Measurements from ENCODE around the gene C6orf118.

C6orf118 gene

GRCh38 chr6:165308926-165309731 is at the start of gene C6orf118:
Gene C6orf118, minus strand, starts transcription at chr6:165309605. Its CDS starts 19 bp downstream, at chr6:165309586.
- DNase-seq (ENCODE audit: low spot score), result peak; percentile 92

- DNase-seq (ENCODE audit: low spot score), result no peak
Observed at GRCh38 chr6:165345700-165346099, 36.3 kb upstream of the C6orf118 start.

GRCh38 chr6:165340532-165340931 is 31.1 kb upstream of the C6orf118 start:
- DNase-seq (ENCODE audit: low spot score), result no peak

GRCh38 chr6:165325609-165326008 is 16.2 kb upstream of the C6orf118 start:
- DNase-seq (ENCODE audit: low spot score), result no peak

GRCh38 chr6:165321555-165322145 is 12.2 kb upstream of the C6orf118 start:
- DNase-seq (ENCODE audit: low spot score), result no peak

- no peak for DNase-seq (ENCODE audit: low spot score)
Observed at GRCh38 chr6:165321150-165321549, 11.7 kb upstream of the C6orf118 start.

- no peak for DNase-seq (ENCODE audit: low spot score)
Observed at GRCh38 chr6:165317723-165318122, 8.3 kb upstream of the C6orf118 start.

GRCh38 chr6:165306955-165307354 is 2.5 kb downstream of the C6orf118 start:
- no peak for DNase-seq (ENCODE audit: low spot score)

- DNase-seq (ENCODE audit: low spot score), result no peak
Observed at GRCh38 chr6:165301372-165302246, 7.8 kb downstream of the C6orf118 start.

GRCh38 chr6:165300422-165300936 is 8.9 kb downstream of the C6orf118 start:
- no peak for DNase-seq (ENCODE audit: low spot score)

- no peak for DNase-seq (ENCODE audit: low spot score)
Observed at GRCh38 chr6:165298875-165299274, 10.5 kb downstream of the C6orf118 start.

- DNase-seq (ENCODE audit: low spot score), result no peak
Observed at GRCh38 chr6:165298402-165298801, 11.0 kb downstream of the C6orf118 start.

- DNase-seq (ENCODE audit: low spot score), result no peak
Observed at GRCh38 chr6:165292657-165293056, 16.7 kb downstream of the C6orf118 start.

GRCh38 chr6:165274611-165275010 is 34.8 kb downstream of the C6orf118 start:
- DNase-seq (ENCODE audit: low spot score), result no peak

- no peak for DNase-seq (ENCODE audit: low spot score)
Observed at GRCh38 chr6:165272585-165272984, 36.8 kb downstream of the C6orf118 start.

GRCh38 chr6:165268987-165269386 is 40.4 kb downstream of the C6orf118 start:
- DNase-seq (ENCODE audit: low spot score), result no peak

- DNase-seq (ENCODE audit: low spot score), result no peak
Observed at GRCh38 chr6:165266621-165267020, 42.8 kb downstream of the C6orf118 start.

- no peak for DNase-seq (ENCODE audit: low spot score)
Observed at GRCh38 chr6:165266191-165266590, 43.2 kb downstream of the C6orf118 start.

- no peak for DNase-seq (ENCODE audit: low spot score)
Observed at GRCh38 chr6:165260462-165260861, 48.9 kb downstream of the C6orf118 start.

- DNase-seq (ENCODE audit: low spot score), result no peak
Observed at GRCh38 chr6:165249808-165250207, 59.6 kb downstream of the C6orf118 start.

GRCh38 chr6:165245701-165246100 is 63.7 kb downstream of the C6orf118 start:
- no peak for DNase-seq (ENCODE audit: low spot score)

GRCh38 chr6:165245287-165245686 is 64.1 kb downstream of the C6orf118 start:
- no peak for DNase-seq (ENCODE audit: low spot score)

Data from ecto neural progenitor cell (in vitro differentiated cells).